Measurements from ENCODE around the gene FARS2. TPM values are rescaled to one million over a fixed set of nuclear protein-coding genes. Genes with fewer than 3 reads are reported as not detected.
A peak's percentile ranks its signal among the peaks of the same experiment; 100 is the strongest.

The FARS2 gene
- total and polyA plus RNA-seq, 7 donors: 10.6 to 17.5 (median 14.4) TPM

GRCh38 chr6:5580736-5581581, 319.6 kb downstream of the FARS2 start:
- ATAC-seq: no peak
- peak overlapping the region; percentile 44 for H3K4me3 ChIP-seq
- H3K9me3 ChIP-seq: peaks cover 5% of the 10 kb centered on the region
- no peak for TF ChIP-seq CTCF (IDR thresholded peaks at IDR 0.05)
- DNase-seq: no peak
- H3K27ac ChIP-seq: no peak overlapping the region
- 48 to 56% (median 51%) methylated on average over 12 of the region's 12 CpGs for WGBS, 3 donors
- no peaks in the 10 kb centered on the region for H3K27me3 ChIP-seq (ENCODE audit: insufficient read depth in 3 of 3, low read length in 2 of 3)
- H3K36me3 ChIP-seq (ENCODE audit: insufficient read depth in 1 of 2, low read depth in 1 of 2): no peaks in the 10 kb centered on the region
- H3K4me1 ChIP-seq: peaks cover 5% of the 10 kb centered on the region
- intact Hi-C loops (cut with DNase I): no loop called here

GRCh38 chr6:5582762-5583161, 321.4 kb downstream of the FARS2 start:
- H3K4me1 ChIP-seq: peaks cover 5% of the 10 kb centered on the region
- DNase-seq (no peak), ATAC-seq (no peak)
- H3K4me3 ChIP-seq: no peak overlapping the region
- no peaks in the 10 kb centered on the region for H3K36me3 ChIP-seq (ENCODE audit: insufficient read depth in 1 of 2, low read depth in 1 of 2)
- peaks cover 11% of the 10 kb centered on the region for H3K9me3 ChIP-seq
- intact Hi-C loops (cut with DNase I): no loop called here
- no peak for TF ChIP-seq CTCF (IDR thresholded peaks at IDR 0.05)
- H3K27ac ChIP-seq: no peak overlapping the region
- H3K27me3 ChIP-seq (ENCODE audit: insufficient read depth in 3 of 3, low read length in 2 of 3): no peaks in the 10 kb centered on the region

- no peak for ATAC-seq
- H3K4me1 ChIP-seq: peaks cover 5% of the 10 kb centered on the region
- 45 to 75% (median 45%) methylated on average over 3 of the region's 3 CpGs for WGBS, 3 donors
- H3K27me3 ChIP-seq (ENCODE audit: insufficient read depth in 3 of 3, low read length in 2 of 3): no peaks in the 10 kb centered on the region
- no peak for TF ChIP-seq CTCF (IDR thresholded peaks at IDR 0.05)
- no peak for DNase-seq
- no peak overlapping the region for H3K4me3 ChIP-seq
- no peak overlapping the region for H3K27ac ChIP-seq
- H3K9me3 ChIP-seq: peaks cover 11% of the 10 kb centered on the region
- no peaks in the 10 kb centered on the region for H3K36me3 ChIP-seq (ENCODE audit: insufficient read depth in 1 of 2, low read depth in 1 of 2)
- intact Hi-C loops (cut with DNase I): no loop called here
Observed at GRCh38 chr6:5583528-5583927, 322.2 kb downstream of the FARS2 start.

- ATAC-seq (no peak), DNase-seq (no peak)
- no peak for TF ChIP-seq CTCF (IDR thresholded peaks at IDR 0.05)
- Histone ChIP-seq H3K4me1 (peaks cover 5% of the 10 kb centered on the region), H3K27me3 (ENCODE audit: insufficient read depth in 3 of 3, low read length in 2 of 3) (no peaks in the 10 kb centered on the region), H3K36me3 (ENCODE audit: insufficient read depth in 1 of 2, low read depth in 1 of 2) (no peaks in the 10 kb centered on the region), H3K4me3 (no peak overlapping the region), H3K9me3 (peaks cover 11% of the 10 kb centered on the region), H3K27ac (no peak overlapping the region)
- intact Hi-C loops (cut with DNase I): no loop called here
- 51 to 60% (median 51%) methylated on average over 5 of the region's 5 CpGs for WGBS, 3 donors
Observed at GRCh38 chr6:5584078-5584482, 322.8 kb downstream of the FARS2 start.

- WGBS, 3 donors: 92 to 95% (median 94%) methylated on average over 3 of the region's 3 CpGs
- no peak for ATAC-seq
- peaks cover 11% of the 10 kb centered on the region for H3K9me3 ChIP-seq
- DNase-seq: no peak
- H3K4me1 ChIP-seq: no peaks in the 10 kb centered on the region
- no peaks in the 10 kb centered on the region for H3K36me3 ChIP-seq (ENCODE audit: insufficient read depth in 1 of 2, low read depth in 1 of 2)
- H3K27me3 ChIP-seq (ENCODE audit: insufficient read depth in 3 of 3, low read length in 2 of 3): no peaks in the 10 kb centered on the region
- H3K27ac ChIP-seq: no peak overlapping the region
- no peak overlapping the region for H3K4me3 ChIP-seq
- no peak for TF ChIP-seq CTCF (IDR thresholded peaks at IDR 0.05)
- intact Hi-C loops (cut with DNase I): no loop called here
Observed at GRCh38 chr6:5587648-5588047, 326.3 kb downstream of the FARS2 start.
